Heart left ventricle (tissue), 13 donors: Measurements from ENCODE around the gene CMTM5.

Source experiments
- POLR2A ChIP-seq, 2 donors: fragments of 450-650 bp; IDR thresholded peaks; one replicate each; pipeline ENCODE4 v1.6.1; 2017; ENCODE audit warnings: antibody characterized with exemption in 2 of 2, mild to moderate bottlenecking in 2 of 2, moderate library complexity in 2 of 2
- TF ChIP-seq, protein P1 (sequence below), 12 donors: fragments of 200-600 bp; sonication (generic) in 4 of 12; IDR thresholded peaks; one replicate each; pipeline versions ENCODE4 v1.5.0 to v1.8.0; 2018 to 2022; ENCODE audit warnings: antibody characterized with exemption in 12 of 12, mild to moderate bottlenecking in 5 of 12
- donor health status: ischemic (EF 13 %, LVEDD 7.1; RV severe dilation, severe dysfunction).
- donor health status: DM: no; HTN: yes; CAD: no.
- donor health status: DM: no; HTN: no; CAD: no.
- donor health status: ischemic (EF 25% LVEDD 6.9; RV normal size, moderate dysfunction).
- donor health status: ischemic (EF 25% LVEDD 5.7; RV mildly dilated, moderate dysfunction).
- donor health status: ischemic (EF 35%, LVEDD 5.7; RV mildly dilated, moderate dysfunction).
- donor health status: nonischemic (EF 11% LVEDD 7.7; RV severe dilation, severe dysfunction).
- donor health status: DM: yes; HTN: yes; CAD: no.
- donor health status: PGD.
- donor health status: ischemic (EF 29% LVEDD 5.4; RV normal size, mild dysfunction).
- donor health status: nonischemic (EF 23%, LVEDD 6.1; RV moderate dilation, normal function).

- TF ChIP-seq, protein P1, sequence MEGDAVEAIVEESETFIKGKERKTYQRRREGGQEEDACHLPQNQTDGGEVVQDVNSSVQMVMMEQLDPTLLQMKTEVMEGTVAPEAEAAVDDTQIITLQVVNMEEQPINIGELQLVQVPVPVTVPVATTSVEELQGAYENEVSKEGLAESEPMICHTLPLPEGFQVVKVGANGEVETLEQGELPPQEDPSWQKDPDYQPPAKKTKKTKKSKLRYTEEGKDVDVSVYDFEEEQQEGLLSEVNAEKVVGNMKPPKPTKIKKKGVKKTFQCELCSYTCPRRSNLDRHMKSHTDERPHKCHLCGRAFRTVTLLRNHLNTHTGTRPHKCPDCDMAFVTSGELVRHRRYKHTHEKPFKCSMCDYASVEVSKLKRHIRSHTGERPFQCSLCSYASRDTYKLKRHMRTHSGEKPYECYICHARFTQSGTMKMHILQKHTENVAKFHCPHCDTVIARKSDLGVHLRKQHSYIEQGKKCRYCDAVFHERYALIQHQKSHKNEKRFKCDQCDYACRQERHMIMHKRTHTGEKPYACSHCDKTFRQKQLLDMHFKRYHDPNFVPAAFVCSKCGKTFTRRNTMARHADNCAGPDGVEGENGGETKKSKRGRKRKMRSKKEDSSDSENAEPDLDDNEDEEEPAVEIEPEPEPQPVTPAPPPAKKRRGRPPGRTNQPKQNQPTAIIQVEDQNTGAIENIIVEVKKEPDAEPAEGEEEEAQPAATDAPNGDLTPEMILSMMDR (IDR thresholded peaks at IDR 0.05): no peak
- no peak for TF ChIP-seq POLR2A (IDR thresholded peaks at IDR 0.05)
Measured at GRCh38 chr14:23405096-23405495, 28.2 kb downstream of the CMTM5 start.
